GM18867 (cell line): ENCODE results near the gene C1QTNF8.

Experiments used
- ATAC-seq: cut with Tn5 transposase; IDR thresholded peaks from one replicate; pipeline ENCODE4 v1.9.1; 2021; ENCODE audit warnings: mild to moderate bottlenecking, moderate library complexity; ENCODE audit not compliant: unreplicated experiment

Gene C1QTNF8

GRCh38 chr16:1079786-1080525 lies 16.1 kb downstream of the C1QTNF8 start:
- ATAC-seq, result no peak

GRCh38 chr16:1079341-1079740 lies 16.7 kb downstream of the C1QTNF8 start:
- no peak for ATAC-seq

DNA sequence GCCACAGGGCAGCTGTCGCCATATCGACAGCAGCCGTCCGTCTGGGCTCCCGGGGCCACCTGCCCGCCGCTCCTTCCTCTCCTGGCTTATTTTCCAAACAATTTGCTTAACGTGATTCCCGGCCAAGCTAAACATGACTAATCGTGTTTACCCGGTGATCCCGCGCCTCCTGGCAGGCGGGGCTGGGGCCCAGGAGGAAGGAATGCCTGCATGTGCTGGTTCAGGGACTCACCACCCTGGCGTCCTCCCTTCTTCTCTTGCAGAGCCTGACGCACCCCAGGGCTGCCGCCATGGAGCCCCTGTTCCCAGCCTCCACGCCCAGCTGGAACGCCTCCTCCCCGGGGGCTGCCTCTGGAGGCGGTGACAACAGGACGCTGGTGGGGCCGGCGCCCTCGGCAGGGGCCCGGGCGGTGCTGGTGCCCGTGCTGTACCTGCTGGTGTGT lies 17.4 kb downstream of the C1QTNF8 start:
- no peak for ATAC-seq

- no peak for ATAC-seq
These were observed 18.0 kb downstream of the C1QTNF8 start for GRCh38 chr16:1077877-1078578.

DNA sequence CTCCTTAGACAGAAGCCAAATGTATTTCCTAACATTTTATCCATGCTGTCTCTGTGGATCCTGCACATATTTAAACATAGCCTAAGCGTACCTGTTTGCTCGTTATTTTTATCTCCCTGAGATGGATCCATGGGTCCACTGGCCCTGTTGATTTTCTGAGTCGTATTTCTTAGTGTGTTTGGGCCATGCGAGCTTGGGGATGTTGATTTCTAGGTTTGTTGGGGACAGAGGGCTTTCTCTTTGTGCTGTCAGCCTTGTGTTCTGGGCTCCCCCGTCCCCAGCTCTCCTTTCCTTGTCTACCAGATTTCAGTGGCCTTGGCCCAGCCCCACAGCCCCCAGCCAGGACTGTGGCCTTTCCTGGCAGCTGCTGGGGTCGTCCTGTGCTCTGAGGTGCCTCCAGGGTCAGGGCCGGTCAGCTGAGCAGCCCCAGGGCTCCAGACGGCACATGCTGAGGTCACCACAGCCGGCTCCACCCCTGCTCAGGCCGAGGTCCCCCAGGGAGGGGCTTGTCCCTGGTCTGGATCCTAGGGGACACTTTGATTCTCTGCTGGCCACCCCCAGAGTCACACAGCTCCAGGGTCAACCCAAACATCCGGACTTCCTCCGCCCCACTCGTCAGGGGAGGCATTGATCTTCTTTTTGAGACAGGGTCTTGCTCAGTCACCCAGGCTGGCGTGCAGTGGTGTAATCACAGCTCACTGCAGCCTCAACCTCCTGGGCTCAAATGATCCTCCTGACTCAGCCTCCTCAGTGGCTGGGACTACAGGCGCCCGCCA lies 19.1 kb downstream of the C1QTNF8 start:
- ATAC-seq, result no peak

GRCh38 chr16:1075546-1075945 lies 20.5 kb downstream of the C1QTNF8 start:
- no peak for ATAC-seq

GRCh38 chr16:1074379-1074649 lies 21.7 kb downstream of the C1QTNF8 start:
- no peak for ATAC-seq

DNA sequence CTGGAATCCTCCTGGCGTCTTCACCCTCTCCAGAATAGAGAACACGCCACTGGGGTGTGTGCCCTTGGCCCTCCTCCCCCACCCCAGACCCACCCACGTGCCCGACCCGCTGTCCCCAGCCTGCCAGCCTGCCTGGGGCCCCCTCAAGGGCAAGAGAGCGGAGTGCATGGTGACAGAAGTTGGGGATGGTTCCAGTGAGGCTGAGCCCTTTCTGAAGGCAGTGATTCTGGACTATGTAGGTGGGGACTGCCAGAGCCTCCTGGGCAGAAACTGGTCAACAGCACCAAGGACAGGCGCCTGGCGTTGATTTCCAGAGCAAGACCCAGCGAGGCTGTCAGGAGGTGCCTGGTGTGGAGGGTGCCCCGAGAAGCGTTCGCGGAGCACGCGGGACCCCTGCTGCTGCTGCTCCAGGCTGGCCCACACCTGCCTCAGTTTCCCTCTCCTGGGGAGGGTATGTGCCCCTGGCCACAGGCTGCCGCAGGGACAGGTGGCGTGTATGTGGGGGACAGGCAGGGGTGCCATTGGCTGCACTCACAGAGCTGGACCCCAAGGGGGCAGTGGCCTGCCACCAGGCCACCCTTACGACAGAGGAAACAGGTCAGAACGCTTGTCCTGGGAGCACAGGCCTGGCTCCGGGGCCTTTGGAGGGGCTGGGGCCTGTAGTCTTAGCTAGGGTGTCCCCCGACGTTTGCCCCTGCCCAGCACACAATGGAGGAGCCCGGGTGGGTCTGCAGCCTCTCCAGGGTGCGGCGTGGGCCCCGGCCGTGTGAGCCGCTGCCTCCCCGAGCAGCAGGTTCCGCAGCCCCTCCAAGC lies 22.3 kb downstream of the C1QTNF8 start:
- no peak for ATAC-seq

DNA sequence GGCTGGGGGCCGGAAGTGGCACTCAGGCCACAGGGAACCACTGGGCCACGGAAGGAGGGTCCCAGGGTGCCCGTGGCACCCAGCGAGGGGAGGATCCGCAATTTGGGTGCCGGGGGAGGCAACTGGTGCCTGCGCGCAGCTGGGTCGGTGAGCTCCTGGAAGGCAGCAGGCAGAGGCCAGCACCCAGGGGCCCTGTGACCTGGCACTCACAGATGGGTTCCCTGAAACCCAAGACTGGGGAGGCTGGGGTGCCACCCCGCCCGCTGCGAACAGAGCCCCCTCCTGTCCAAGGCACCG lies 22.8 kb downstream of the C1QTNF8 start:
- ATAC-seq, result no peak

DNA sequence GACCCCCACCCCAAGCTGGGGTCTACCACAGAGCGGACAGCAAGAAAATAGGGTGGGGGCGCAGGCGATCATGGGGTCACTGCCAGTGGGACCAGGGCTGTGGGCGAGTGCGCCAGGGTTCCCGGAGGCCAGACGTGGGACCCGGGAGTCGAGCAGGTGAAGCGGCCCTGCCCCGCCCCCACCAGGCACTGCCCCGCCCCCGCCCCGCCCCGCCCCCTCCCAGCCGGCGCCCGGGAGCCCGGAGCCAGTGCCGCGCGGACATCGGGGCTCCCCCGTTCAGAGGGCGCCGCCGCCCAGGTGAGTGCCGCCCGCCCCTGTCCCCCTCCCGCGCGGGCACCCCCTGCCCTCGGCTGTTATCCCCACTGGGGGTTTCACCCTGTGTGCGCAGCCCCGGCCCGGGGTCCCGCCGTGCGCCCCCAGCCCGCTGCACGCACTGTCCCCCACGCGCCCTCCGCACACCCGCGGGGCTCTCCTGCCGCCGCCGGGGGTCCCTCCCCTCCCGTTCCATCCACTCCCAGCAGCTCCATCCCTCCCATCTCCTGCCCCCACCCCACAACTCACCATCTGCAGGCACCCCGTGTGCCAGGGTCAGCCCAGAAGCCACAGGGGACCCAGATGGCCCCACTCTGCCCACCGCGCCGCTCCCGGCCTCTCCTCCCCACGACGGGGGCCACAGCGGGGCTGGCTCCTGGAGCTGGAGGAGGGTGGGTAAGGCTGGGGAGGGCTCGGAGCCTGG lies 23.4 kb downstream of the C1QTNF8 start, which contains the start of gene SSTR5:
SSTR5 (plus strand) TSS at position 222 of the 736 bp plus-strand sequence. CDS start 6,122 bp downstream, outside the sequence.
- ATAC-seq, result no peak

- ATAC-seq, result no peak
These were observed 24.4 kb downstream of the C1QTNF8 start for GRCh38 chr16:1071561-1072225.

DNA sequence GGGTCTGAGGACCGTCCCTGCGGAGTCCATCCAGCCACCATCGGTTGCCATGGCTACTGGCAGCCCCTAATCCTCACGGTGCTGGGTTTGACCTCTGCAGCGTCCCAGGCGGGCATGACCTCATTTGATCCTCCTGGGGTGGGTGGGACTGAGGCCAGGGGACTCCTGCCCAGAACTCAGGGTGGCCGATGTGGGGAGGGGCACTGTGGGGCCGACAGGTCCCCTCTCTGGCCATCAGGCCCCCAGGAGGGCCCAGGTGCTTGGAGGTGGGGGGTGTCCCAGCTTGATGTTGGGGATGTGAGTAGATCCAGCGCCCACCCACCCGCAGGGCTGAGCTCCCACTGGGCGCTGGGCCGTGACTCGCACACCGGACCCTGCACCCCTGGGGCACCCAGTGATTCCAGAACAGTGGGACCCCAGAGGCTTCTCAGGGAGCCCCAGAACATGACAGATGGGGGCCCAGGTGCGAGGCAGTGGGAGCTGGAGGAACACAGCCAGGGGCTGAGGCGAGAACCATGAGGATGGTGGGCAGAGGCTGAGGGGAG lies 25.1 kb downstream of the C1QTNF8 start:
- ATAC-seq, result no peak

- ATAC-seq, result no peak
These were observed 25.8 kb downstream of the C1QTNF8 start for GRCh38 chr16:1070084-1070863.

GRCh38 chr16:1069154-1069553 lies 26.9 kb downstream of the C1QTNF8 start:
- no peak for ATAC-seq

GRCh38 chr16:1068451-1068850 lies 27.6 kb downstream of the C1QTNF8 start:
- no peak for ATAC-seq

DNA sequence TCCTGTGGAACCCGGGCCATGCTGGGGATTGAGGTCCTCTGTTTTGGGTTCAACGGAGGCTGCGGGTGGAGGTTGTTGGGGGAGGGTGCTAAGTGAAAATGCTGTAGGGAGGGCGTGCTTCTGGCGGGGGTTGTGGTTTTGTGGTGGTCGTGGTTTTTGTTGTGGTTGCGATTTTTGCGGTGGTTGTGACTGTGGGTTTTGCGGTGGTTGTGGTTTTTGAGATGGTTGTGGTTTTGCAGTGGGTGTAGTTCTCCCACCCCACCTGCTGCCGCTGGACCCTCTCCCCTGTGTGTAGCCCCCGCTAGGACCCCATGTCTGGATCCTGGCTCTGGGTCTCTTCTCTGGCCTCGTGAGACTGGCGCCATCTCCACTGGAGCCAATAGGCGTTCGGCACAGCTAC lies 28.4 kb downstream of the C1QTNF8 start:
- no peak for ATAC-seq

DNA sequence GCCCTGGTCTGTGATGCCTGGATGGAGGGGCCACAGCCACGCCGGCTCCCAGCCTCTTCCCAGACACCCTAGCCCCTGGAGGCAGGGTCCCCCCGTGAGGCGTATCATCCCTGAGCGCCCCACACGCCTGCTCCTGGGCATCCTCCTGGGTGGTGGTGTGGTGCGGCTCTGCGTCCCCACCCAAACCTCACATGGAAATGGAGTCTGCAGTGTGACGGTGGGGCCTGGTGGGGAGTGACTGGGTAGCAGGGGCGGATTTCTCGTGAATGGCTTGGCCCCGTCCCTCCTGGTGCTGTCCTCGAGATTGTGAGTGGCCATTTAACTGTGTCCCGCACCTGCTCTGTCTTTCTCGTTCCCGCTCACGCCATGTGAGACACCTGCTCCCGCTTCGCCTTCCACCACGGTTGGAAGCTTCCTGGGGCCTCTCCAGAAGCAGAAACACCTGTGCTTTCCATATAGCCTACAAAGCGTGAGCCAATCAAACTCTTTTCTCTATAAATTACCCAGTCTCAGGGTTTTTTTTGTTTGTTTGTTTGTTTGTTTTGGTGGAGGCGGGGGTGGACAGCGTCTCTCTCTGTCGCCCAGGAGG lies 29.4 kb downstream of the C1QTNF8 start:
- no peak for ATAC-seq

DNA sequence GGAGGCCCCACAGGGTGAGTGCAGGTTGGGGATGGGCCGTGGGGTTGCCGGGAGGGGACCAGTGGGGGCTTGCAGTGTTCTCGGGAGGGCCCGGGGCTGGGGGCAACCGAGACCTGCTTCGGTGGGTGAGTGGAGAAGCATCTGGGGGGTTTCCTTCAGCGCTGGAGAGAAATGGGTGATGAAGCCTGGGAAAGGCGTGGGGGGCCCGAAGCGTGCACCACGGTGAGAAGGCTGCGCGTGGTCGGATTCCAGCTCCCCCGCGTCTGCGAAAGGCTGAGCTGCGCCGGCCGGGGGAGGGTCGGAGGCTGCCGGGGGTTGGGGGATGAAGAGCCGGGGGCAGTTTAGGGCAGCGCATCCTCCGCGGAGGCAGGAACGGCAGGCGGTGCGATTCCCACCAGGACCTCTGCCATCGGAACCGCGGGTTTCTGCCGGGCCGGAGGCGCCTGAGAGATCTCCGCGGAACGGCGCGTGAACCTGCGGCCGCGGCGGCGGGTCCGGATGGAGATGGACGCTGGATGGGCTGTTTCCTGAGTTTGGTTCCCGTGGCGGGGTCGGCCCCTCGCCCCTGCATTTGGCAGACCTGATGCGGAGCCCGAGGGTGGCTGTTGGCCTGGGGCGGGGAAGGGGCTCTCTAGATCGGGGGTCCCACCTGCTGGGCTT lies 30.4 kb downstream of the C1QTNF8 start:
- ATAC-seq, result no peak
